SU-DHL-6 (cell line): ENCODE results near the gene NRSN2.

Source experiments
- CTCF ChIP-seq: fragments of 200-600 bp; sonication (generic); IDR thresholded peaks from one replicate; pipeline ENCODE4 v1.5.1; 2017; ENCODE audit warnings: antibody characterized with exemption, mild to moderate bottlenecking, low read length, moderate library complexity; ENCODE audit not compliant: insufficient read depth, poor library complexity, severe bottlenecking
- EZH2phosphoT487 ChIP-seq: fragments of 200-600 bp; sonication (generic), shearing (Covaris generic); conservative IDR thresholded peaks from 2 replicates; pipeline ENCODE4 v1.6.1; 2018; ENCODE audit warnings: mild to moderate bottlenecking, antibody characterized with exemption, low read length, moderate library complexity, mixed read lengths

- TF ChIP-seq CTCF, result no peak
- TF ChIP-seq EZH2phosphoT487, result no peak
Measured at GRCh38 chr20:363319-364078, 16.6 kb downstream of the NRSN2 start.
